Measurements from ENCODE around the gene NDUFAF4. TPM values are rescaled to one million over a fixed set of nuclear protein-coding genes. Genes with fewer than 3 reads are reported as not detected.

The NDUFAF4 gene
- total RNA-seq, 1 donor from 2014 or later, result 21.2 TPM

GRCh38 chr6:96861588-96861987 lies 36.1 kb downstream of the NDUFAF4 start:
- TF ChIP-seq CTCF (conservative IDR thresholded peaks at IDR 0.05; ENCODE audit: low read depth, low read length), result no peak
- DNase-seq (ENCODE audit: low read depth), result no peak
- no peak overlapping the region for H3K4me3 ChIP-seq (ENCODE audit: low read depth, low read length)

- no peak overlapping the region for H3K4me3 ChIP-seq (ENCODE audit: low read depth, low read length)
- no peak for TF ChIP-seq CTCF (conservative IDR thresholded peaks at IDR 0.05; ENCODE audit: low read depth, low read length)
- no peak for DNase-seq (ENCODE audit: low read depth)
Observed at GRCh38 chr6:96856856-96857255, 40.8 kb downstream of the NDUFAF4 start.

GRCh38 chr6:96853083-96853482 lies 44.6 kb downstream of the NDUFAF4 start:
- no peak for DNase-seq (ENCODE audit: low read depth)

DNA sequence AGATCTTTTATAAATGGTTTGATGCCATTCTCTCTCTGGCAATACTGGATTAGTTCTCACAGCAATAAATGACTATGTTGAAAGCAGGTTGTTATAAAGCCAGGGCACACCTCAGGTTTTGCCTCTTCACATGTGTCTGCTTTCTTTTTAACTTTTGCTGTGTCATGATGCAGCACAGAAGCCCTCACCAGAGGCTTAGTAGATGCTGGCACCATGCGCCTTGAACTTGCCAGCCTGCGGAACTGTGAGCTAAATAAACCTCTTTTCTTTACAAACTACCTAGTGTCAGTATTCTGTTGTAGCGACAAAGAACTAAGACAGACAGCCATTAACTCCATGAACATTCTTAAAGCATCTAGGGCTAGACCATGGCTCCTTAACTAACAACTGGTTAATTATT lies 45.1 kb downstream of the NDUFAF4 start:
- no peak overlapping the region for H3K4me3 ChIP-seq (ENCODE audit: low read depth, low read length)
- DNase-seq (ENCODE audit: low read depth), result no peak
- no peak for TF ChIP-seq CTCF (conservative IDR thresholded peaks at IDR 0.05; ENCODE audit: low read depth, low read length)

More at GRCh38 chr6:96853083-96853482, 44.6 kb downstream of the NDUFAF4 start:
- no peak for TF ChIP-seq CTCF (conservative IDR thresholded peaks at IDR 0.05; ENCODE audit: low read depth, low read length)
- H3K4me3 ChIP-seq (ENCODE audit: low read depth, low read length), result no peak overlapping the region

DNA sequence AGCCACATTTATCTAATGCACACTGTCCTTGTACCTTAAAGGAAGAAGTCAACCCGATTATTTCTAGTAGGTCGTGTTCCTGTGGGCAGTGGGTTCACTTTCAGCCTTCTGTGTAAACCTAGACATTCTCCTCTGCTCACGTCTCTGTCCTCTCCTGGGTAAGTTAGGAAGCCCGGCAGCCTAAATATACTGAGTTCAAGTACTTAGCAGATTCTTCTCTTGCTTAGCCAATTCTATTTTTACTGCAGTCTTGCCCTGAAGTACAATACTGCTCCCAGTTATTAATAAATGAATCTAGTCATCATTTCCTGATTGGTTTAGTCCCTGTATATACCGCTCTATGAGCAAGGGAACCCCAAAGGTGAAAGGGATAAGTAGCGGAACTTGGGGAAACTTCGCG lies 45.8 kb downstream of the NDUFAF4 start:
- no peak overlapping the region for H3K4me3 ChIP-seq (ENCODE audit: low read depth, low read length)
- no peak for DNase-seq (ENCODE audit: low read depth)
- no peak for TF ChIP-seq CTCF (conservative IDR thresholded peaks at IDR 0.05; ENCODE audit: low read depth, low read length)

DNA sequence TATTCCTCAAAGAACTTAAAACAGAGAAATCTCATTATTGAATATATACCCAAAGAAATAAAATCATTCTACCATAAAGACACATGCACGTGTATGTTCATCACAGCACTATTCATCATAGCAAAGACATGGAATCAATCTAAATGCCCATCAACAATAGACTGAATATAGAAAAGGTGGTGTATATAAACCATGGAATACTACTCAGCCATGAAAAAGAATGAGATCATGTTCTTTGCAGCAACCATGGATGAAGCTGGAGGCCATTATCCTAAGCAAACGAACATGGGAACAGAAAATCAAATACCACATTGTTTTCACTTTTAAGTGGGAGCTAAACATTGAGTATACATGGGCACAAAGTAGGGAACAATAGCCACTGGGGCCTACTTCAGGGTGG lies 48.1 kb downstream of the NDUFAF4 start:
- no peak for DNase-seq (ENCODE audit: low read depth)
- H3K4me3 ChIP-seq (ENCODE audit: low read depth, low read length), result no peak overlapping the region
- no peak for TF ChIP-seq CTCF (conservative IDR thresholded peaks at IDR 0.05; ENCODE audit: low read depth, low read length)

GRCh38 chr6:96844530-96844929 lies 53.2 kb downstream of the NDUFAF4 start:
- no peak overlapping the region for H3K4me3 ChIP-seq (ENCODE audit: low read depth, low read length)
- no peak for TF ChIP-seq CTCF (conservative IDR thresholded peaks at IDR 0.05; ENCODE audit: low read depth, low read length)
- no peak for DNase-seq (ENCODE audit: low read depth)
